ENCODE measurements around the gene PDE8A. TPM values are rescaled to one million over a fixed set of nuclear protein-coding genes. Genes with fewer than 3 reads are reported as not detected.
A peak's percentile ranks its signal among the peaks of the same experiment; 100 is the strongest.

PDE8A gene
- total RNA-seq, 2 donors from 2014 or later, result 40.7 to 44.2 TPM

GRCh38 chr15:85137489-85138168, 156.0 kb downstream of the PDE8A start:
- Mint-ChIP-seq H3K27me3 (no peaks in the 10 kb centered on the region), H3K27ac (no peak overlapping the region), H3K4me3 (no peak overlapping the region), H3K4me1 (peaks cover 3% of the 10 kb centered on the region), H3K36me3 (ENCODE audit: low read depth) (peaks cover 5% of the 10 kb centered on the region)
- no peaks in the 10 kb centered on the region for H3K9me3 ChIP-seq (ENCODE audit: control insufficient read depth, low read length, poor library complexity, severe bottlenecking)
- ATAC-seq (no peak), DNase-seq (no peak)

GRCh38 chr15:85139391-85139790, 157.7 kb downstream of the PDE8A start:
- Mint-ChIP-seq H3K36me3 (ENCODE audit: low read depth) (peaks cover 4% of the 10 kb centered on the region), H3K27me3 (no peaks in the 10 kb centered on the region), H3K27ac (peak overlapping the region; percentile 61), H3K4me1 (peaks cover 3% of the 10 kb centered on the region), H3K4me3 (no peak overlapping the region)
- DNase-seq (no peak), ATAC-seq (no peak)
- no peaks in the 10 kb centered on the region for H3K9me3 ChIP-seq (ENCODE audit: control insufficient read depth, low read length, poor library complexity, severe bottlenecking)

GRCh38 chr15:85141726-85142125, 160.1 kb downstream of the PDE8A start:
- H3K9me3 ChIP-seq (ENCODE audit: control insufficient read depth, low read length, poor library complexity, severe bottlenecking), result no peaks in the 10 kb centered on the region
- DNase-seq, result no peak
- Mint-ChIP-seq H3K4me3 (no peak overlapping the region), H3K27ac (no peak overlapping the region), H3K27me3 (no peaks in the 10 kb centered on the region), H3K4me1 (no peaks in the 10 kb centered on the region), H3K36me3 (ENCODE audit: low read depth) (no peaks in the 10 kb centered on the region)
- no peak for ATAC-seq

- no peaks in the 10 kb centered on the region for H3K27me3 Mint-ChIP-seq
Observed at GRCh38 chr15:85142312-85142711, 160.7 kb downstream of the PDE8A start.

GRCh38 chr15:85149465-85150129, 167.9 kb downstream of the PDE8A start:
- no peak for ATAC-seq
- DNase-seq, result no peak
- Mint-ChIP-seq H3K4me3 (no peak overlapping the region), H3K27ac (peak overlapping the region; percentile 2), H3K27me3 (no peaks in the 10 kb centered on the region), H3K36me3 (ENCODE audit: low read depth) (no peaks in the 10 kb centered on the region), H3K4me1 (peaks cover 13% of the 10 kb centered on the region)
- no peaks in the 10 kb centered on the region for H3K9me3 ChIP-seq (ENCODE audit: control insufficient read depth, low read length, poor library complexity, severe bottlenecking)

More at GRCh38 chr15:85142312-85142711, 160.7 kb downstream of the PDE8A start:
- ATAC-seq, result no peak
- no peaks in the 10 kb centered on the region for H3K9me3 ChIP-seq (ENCODE audit: control insufficient read depth, low read length, poor library complexity, severe bottlenecking)
- H3K4me1 Mint-ChIP-seq, result no peaks in the 10 kb centered on the region
- no peak overlapping the region for H3K27ac Mint-ChIP-seq
- H3K4me3 Mint-ChIP-seq, result no peak overlapping the region
- no peaks in the 10 kb centered on the region for H3K36me3 Mint-ChIP-seq (ENCODE audit: low read depth)
- no peak for DNase-seq

GRCh38 chr15:85150130-85150480, 168.4 kb downstream of the PDE8A start:
- Mint-ChIP-seq H3K27ac (no peak overlapping the region), H3K27me3 (no peaks in the 10 kb centered on the region), H3K36me3 (ENCODE audit: low read depth) (no peaks in the 10 kb centered on the region), H3K4me3 (no peak overlapping the region), H3K4me1 (peaks cover 13% of the 10 kb centered on the region)
- no peak for DNase-seq
- no peak for ATAC-seq
- H3K9me3 ChIP-seq (ENCODE audit: control insufficient read depth, low read length, poor library complexity, severe bottlenecking), result no peaks in the 10 kb centered on the region

GRCh38 chr15:85151145-85151544, 169.5 kb downstream of the PDE8A start:
- Mint-ChIP-seq H3K4me3 (no peak overlapping the region), H3K27me3 (peaks cover 5% of the 10 kb centered on the region), H3K27ac (no peak overlapping the region), H3K4me1 (peaks cover 13% of the 10 kb centered on the region), H3K36me3 (ENCODE audit: low read depth) (no peaks in the 10 kb centered on the region)
- DNase-seq (no peak), ATAC-seq (no peak)
- H3K9me3 ChIP-seq (ENCODE audit: control insufficient read depth, low read length, poor library complexity, severe bottlenecking), result no peaks in the 10 kb centered on the region

GRCh38 chr15:85151861-85152260, 170.2 kb downstream of the PDE8A start:
- Mint-ChIP-seq H3K4me1 (peaks cover 13% of the 10 kb centered on the region), H3K27me3 (peaks cover 5% of the 10 kb centered on the region), H3K36me3 (ENCODE audit: low read depth) (no peaks in the 10 kb centered on the region), H3K27ac (no peak overlapping the region), H3K4me3 (no peak overlapping the region)
- ATAC-seq, result no peak
- H3K9me3 ChIP-seq (ENCODE audit: control insufficient read depth, low read length, poor library complexity, severe bottlenecking), result no peaks in the 10 kb centered on the region
- DNase-seq, result no peak

GRCh38 chr15:85154061-85154460, 172.4 kb downstream of the PDE8A start:
- H3K9me3 ChIP-seq (ENCODE audit: control insufficient read depth, low read length, poor library complexity, severe bottlenecking), result no peaks in the 10 kb centered on the region
- Mint-ChIP-seq H3K4me1 (peaks cover 13% of the 10 kb centered on the region), H3K27me3 (peaks cover 5% of the 10 kb centered on the region), H3K27ac (no peak overlapping the region), H3K36me3 (ENCODE audit: low read depth) (no peaks in the 10 kb centered on the region), H3K4me3 (no peak overlapping the region)
- ATAC-seq, result no peak
- no peak for DNase-seq

- Mint-ChIP-seq H3K4me3 (no peak overlapping the region), H3K4me1 (peaks cover 7% of the 10 kb centered on the region), H3K36me3 (ENCODE audit: low read depth) (no peaks in the 10 kb centered on the region), H3K27ac (no peak overlapping the region), H3K27me3 (peaks cover 5% of the 10 kb centered on the region)
- no peaks in the 10 kb centered on the region for H3K9me3 ChIP-seq (ENCODE audit: control insufficient read depth, low read length, poor library complexity, severe bottlenecking)
- DNase-seq, result no peak
- ATAC-seq, result no peak
Observed at GRCh38 chr15:85155360-85155759, 173.7 kb downstream of the PDE8A start.

GRCh38 chr15:85155857-85156256, 174.2 kb downstream of the PDE8A start:
- DNase-seq, result no peak
- no peaks in the 10 kb centered on the region for H3K36me3 Mint-ChIP-seq (ENCODE audit: low read depth)
- ATAC-seq, result no peak
- H3K27me3 Mint-ChIP-seq, result peaks cover 5% of the 10 kb centered on the region
- no peak overlapping the region for H3K27ac Mint-ChIP-seq
- H3K9me3 ChIP-seq (ENCODE audit: control insufficient read depth, low read length, poor library complexity, severe bottlenecking), result no peaks in the 10 kb centered on the region
- H3K4me1 Mint-ChIP-seq, result peaks cover 7% of the 10 kb centered on the region
- no peak overlapping the region for H3K4me3 Mint-ChIP-seq

GRCh38 chr15:85157344-85157743, 175.7 kb downstream of the PDE8A start:
- DNase-seq, result no peak
- Mint-ChIP-seq H3K27ac (no peak overlapping the region), H3K36me3 (ENCODE audit: low read depth) (no peaks in the 10 kb centered on the region), H3K4me3 (no peak overlapping the region), H3K27me3 (peaks cover 5% of the 10 kb centered on the region), H3K4me1 (peaks cover 7% of the 10 kb centered on the region)
- H3K9me3 ChIP-seq (ENCODE audit: control insufficient read depth, low read length, poor library complexity, severe bottlenecking), result no peaks in the 10 kb centered on the region
- no peak for ATAC-seq

- H3K9me3 ChIP-seq (ENCODE audit: control insufficient read depth, low read length, poor library complexity, severe bottlenecking), result no peaks in the 10 kb centered on the region
- Mint-ChIP-seq H3K4me1 (peaks cover 6% of the 10 kb centered on the region), H3K27me3 (peaks cover 4% of the 10 kb centered on the region), H3K4me3 (no peak overlapping the region), H3K36me3 (ENCODE audit: low read depth) (no peaks in the 10 kb centered on the region), H3K27ac (no peak overlapping the region)
- DNase-seq (no peak), ATAC-seq (no peak)
Observed at GRCh38 chr15:85162237-85162636, 180.6 kb downstream of the PDE8A start.

All from T-helper 17 cell (primary cell).